ENCODE measurements around the gene STK38L. TPM values are rescaled to one million over a fixed set of nuclear protein-coding genes. Genes with fewer than 3 reads are reported as not detected.

STK38L gene
- total and polyA plus RNA-seq, 2 of the 4 experiments (the other 2 are of a cell fraction) = 5.1 to 7.2 TPM

GRCh38 chr12:27333403-27334009 is 89.4 kb downstream of the STK38L start:
- H3K23ac ChIP-seq (ENCODE audit: low read depth, low read length) = peak overlapping the region; percentile 64; the same call in 1 of the 2 replicates
- H3K27ac ChIP-seq (ENCODE audit: insufficient read depth, low read length) = peak overlapping the region; percentile 17; the same call in 1 of the 2 replicates
- H3K4me1 ChIP-seq (ENCODE audit: control insufficient read depth, insufficient read depth, low read length) = peaks cover 15% of the 10 kb centered on the region
- peak overlapping the region; percentile 85 for H2AK9ac ChIP-seq (replicated peaks; ENCODE audit: low read depth, low read length, poor library complexity)
- H3K4ac ChIP-seq (ENCODE audit: low read depth, low read length) = 0 out of 2 replicates have a peak overlapping the region, but pooled peaks have one; percentile 9
- H3K27me3 ChIP-seq (ENCODE audit: control insufficient read depth, insufficient read depth, low read length) = no peaks in the 10 kb centered on the region
- peak overlapping the region; percentile 37; the same call in 1 of the 2 replicates for H3K18ac ChIP-seq (ENCODE audit: low read depth, low read length)
- H4K20me1 ChIP-seq (ENCODE audit: insufficient read depth, low read length) = no peaks in the 10 kb centered on the region
- peak overlapping the region; percentile 10; the same call in 1 of the 2 replicates for H4K91ac ChIP-seq (ENCODE audit: insufficient read depth, low read depth, low read length)
- peak overlapping the region; percentile 70 for H2BK5ac ChIP-seq (ENCODE audit: low read depth, low read length, poor library complexity, severe bottlenecking)
- no peak overlapping the region for H2AK5ac ChIP-seq (ENCODE audit: low read depth, low read length)
- H2BK120ac ChIP-seq (ENCODE audit: low read depth, low read length) = no peak overlapping the region
- peak overlapping the region; percentile 65; the same call in 1 of the 2 replicates for H3K14ac ChIP-seq (replicated peaks; ENCODE audit: low read depth, low read length)
- in situ Hi-C loops (cut with MboI; ENCODE audit: low sequenced_read_pairs) = no loop called here
- H3K9me3 ChIP-seq (ENCODE audit: control insufficient read depth, insufficient read depth, low read length) = no peaks in the 10 kb centered on the region
- H3K9ac ChIP-seq (ENCODE audit: low read depth, low read length) = peak overlapping the region; percentile 33; the same call in 1 of the 2 replicates
- dilution Hi-C loops (cut with HindIII; ENCODE audit: low sequenced_read_pairs, unreplicated experiment) = no loop called here
- H4K5ac ChIP-seq (ENCODE audit: low read depth, low read length) = peak overlapping the region; percentile 49; the same call in 1 of the 2 replicates
- H3K36me3 ChIP-seq (ENCODE audit: control insufficient read depth, insufficient read depth, low read length) = no peaks in the 10 kb centered on the region
- H2BK15ac ChIP-seq (ENCODE audit: low read depth, low read length) = peak overlapping the region; percentile 38; the same call in 1 of the 3 replicates
- H4K8ac ChIP-seq (ENCODE audit: low read depth in 2 of 2, low read length in 2 of 2) = peak overlapping the region in 1 of 2 experiments; percentile 27; a peak in 2 of 4 replicates
- intact Hi-C loops (cut with micrococcal nuclease) = loop anchor here (5.0 kb wide), 1 partner anchor 319 kb away; no protein-coding TSS in a partner anchor
- H3K4me2 ChIP-seq (ENCODE audit: low read depth, low read length) = peak overlapping the region; percentile 100
- WGBS, 2 experiments (ENCODE audit: extremely low coverage in 2 of 2, insufficient read length in 1 of 2) = 2% methylated on average over 17 of the region's 40 CpGs; no CpG with 5 or more reads in 1 of the 2 experiments
- H2AFZ ChIP-seq (replicated peaks; ENCODE audit: low read length, poor library complexity) = peak overlapping the region; percentile 92
- ATAC-seq (ENCODE audit: low read depth) (peak; percentile 9), DNase-seq (no peak)
- peaks cover 30 to 49% of the 10 kb centered on the region in 2 experiments for H3K79me1 ChIP-seq (ENCODE audit: low read depth in 1 of 2, low read length in 2 of 2)
- ChIA-PET POLR2A (ENCODE audit: unreplicated experiment) (no interaction called here), CTCF (no interaction called here)
- no peak overlapping the region for H2BK20ac ChIP-seq (ENCODE audit: low read depth, low read length)
- peak overlapping the region; percentile 69 for H3K4me3 ChIP-seq (ENCODE audit: insufficient read depth, low read depth, low read length)
- H3K9me1 ChIP-seq (ENCODE audit: insufficient read depth, low read length) = peaks cover 13% of the 10 kb centered on the region
- BruUV-seq (replicated peaks) = no TSS peak
- peak overlapping the region; percentile 32; the same call in 1 of the 2 replicates for H3K56ac ChIP-seq (ENCODE audit: extremely low read depth, insufficient read depth, low read length)
- TF ChIP-seq MAZ (IDR thresholded peaks at IDR 0.05; ENCODE audit: borderline replicate concordance, low read depth, low read length) (no peak; the same call in 1 of the 2 replicates), NFE2L2 (IDR thresholded peaks at IDR 0.05; ENCODE audit: low read depth, low read length) (no peak), BHLHE40 (IDR thresholded peaks at IDR 0.05; ENCODE audit: low read depth, low read length) (no peak), USF2 (IDR thresholded peaks at IDR 0.05; ENCODE audit: low read depth, low read length) (no peak), CEBPB (IDR thresholded peaks at IDR 0.05; ENCODE audit: low read depth, low read length) (no peak), RFX5 (IDR thresholded peaks at IDR 0.05; ENCODE audit: low read depth, low read length) (no peak), SMC3 (IDR thresholded peaks at IDR 0.05; ENCODE audit: low read depth, low read length) (no peak), MXI1 (IDR thresholded peaks at IDR 0.05; ENCODE audit: borderline replicate concordance, low read depth, low read length) (no peak), CHD1 (IDR thresholded peaks at IDR 0.05; ENCODE audit: low read depth, low read length) (no peak), RAD21 (IDR thresholded peaks at IDR 0.05; ENCODE audit: low read length) (no peak), RCOR1 (IDR thresholded peaks at IDR 0.05; ENCODE audit: insufficient replicate concordance, low read length) (no peak), POLR2A (IDR thresholded peaks at IDR 0.05; ENCODE audit: low read depth, low read length) (no peak), CTCF (conservative IDR thresholded peaks at IDR 0.05; ENCODE audit: low read depth, low read length) (no peak), MAFK (IDR thresholded peaks at IDR 0.05; ENCODE audit: low read depth, low read length) (no peak)

Measured in IMR-90 (cell line).